Keratinocyte (primary cell): Measurements from ENCODE around the gene SNX11.

Experiments used
- CTCF ChIP-seq, 3 experiments: IDR thresholded peaks in 1 of 3; conservative IDR thresholded peaks in 1 of 3; optimal IDR thresholded peaks in 1 of 3; 2 replicates in 2 of 3; 3 replicates in 1 of 3; pipeline versions ENCODE3 to v1.5.1; 2011; ENCODE audit warnings: low read length in 3 of 3, mild to moderate bottlenecking in 3 of 3, moderate library complexity in 2 of 3, control low read depth in 1 of 3, inconsistent platforms in 1 of 3; ENCODE audit not compliant: insufficient read depth in 2 of 3; ENCODE audit errors: extremely low read depth in 1 of 3
- EZH2 ChIP-seq: IDR thresholded peaks from one replicate; pipeline ENCODE4 v1.6.1; 2012; ENCODE audit warnings: inconsistent platforms, mild to moderate bottlenecking, low read length, moderate library complexity

GRCh38 chr17:48155889-48156611 is 48.5 kb downstream of the SNX11 start:
- TF ChIP-seq CTCF (optimal IDR thresholded peaks at IDR 0.05 in 1 of 3, IDR thresholded peaks at IDR 0.05 in 1 of 3, conservative IDR thresholded peaks at IDR 0.05 in 1 of 3; ENCODE audit: extremely low read depth in 1 of 3, insufficient read depth in 2 of 3, low read length in 3 of 3) (no peak), EZH2 (no peak)
